T-helper 1 cell (primary cell): Measurements from ENCODE around the gene PLEKHH1.

Source experiments
- DNase-seq, 5 donors: peaks; one replicate each; pipeline ENCODE4 v3.0.0-alpha.2; 2012 to 2020

Gene PLEKHH1

DNA sequence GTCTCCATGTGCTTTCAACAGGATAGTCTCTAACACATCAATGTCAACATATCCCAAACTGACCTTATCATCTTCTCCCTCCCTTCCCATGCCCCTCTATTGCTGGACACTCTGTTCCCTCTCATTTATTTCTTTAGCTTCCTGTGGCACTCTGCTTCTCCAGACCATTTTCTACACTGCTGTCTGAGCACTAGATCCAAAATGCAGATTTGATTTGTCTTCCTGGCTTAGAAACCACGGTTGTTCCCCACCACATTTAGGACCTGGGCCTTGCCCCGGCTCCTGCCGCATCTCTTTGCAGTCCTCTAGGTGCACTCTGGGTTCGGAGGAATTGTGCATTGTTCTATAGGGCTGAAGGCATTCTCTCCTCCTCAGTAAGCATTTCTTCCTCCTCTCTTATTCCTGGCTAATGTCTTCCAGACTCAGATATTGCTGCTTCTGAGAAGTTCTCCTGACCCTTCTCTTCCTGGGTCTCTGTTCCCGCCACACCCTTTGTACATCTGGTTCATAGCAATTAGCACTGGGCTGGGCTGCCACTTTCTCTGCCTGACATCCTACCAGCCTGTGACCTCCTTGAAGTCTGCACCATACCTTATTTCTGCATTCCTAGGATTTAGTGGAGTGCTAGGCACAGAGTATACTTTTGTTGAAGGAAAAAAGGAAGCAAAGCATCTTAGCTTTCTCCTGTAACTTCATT lies 100.5 kb downstream of the PLEKHH1 start:
- no peak for DNase-seq

DNA sequence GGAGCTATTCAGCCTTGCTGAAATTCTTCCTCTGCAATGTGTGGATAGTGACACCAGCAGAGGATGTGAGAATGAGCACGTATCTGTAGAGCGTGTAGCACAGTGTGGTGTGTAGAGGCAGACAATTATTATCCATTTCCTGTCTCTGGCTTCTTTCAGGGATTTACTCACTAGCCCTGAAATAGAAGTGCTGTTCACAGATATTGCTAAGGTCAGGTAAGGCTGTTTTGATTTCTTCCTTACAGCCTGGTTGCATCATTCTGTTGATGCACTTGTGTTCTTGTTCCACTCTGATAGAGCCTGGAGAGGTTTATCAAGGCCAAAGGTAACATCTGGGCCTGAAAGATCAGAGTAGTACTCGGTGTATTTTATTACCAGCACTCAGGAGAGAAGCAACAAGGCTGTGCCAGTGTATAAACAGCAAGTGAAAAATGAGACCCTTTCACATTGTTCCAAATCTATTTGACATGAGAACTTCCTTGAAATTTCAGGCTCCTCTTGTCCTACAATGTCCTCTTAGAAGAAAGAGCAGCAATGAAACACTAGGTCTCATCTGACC lies 103.3 kb downstream of the PLEKHH1 start:
- peak in 1 of 5 donors; percentile 37 for DNase-seq

DNA sequence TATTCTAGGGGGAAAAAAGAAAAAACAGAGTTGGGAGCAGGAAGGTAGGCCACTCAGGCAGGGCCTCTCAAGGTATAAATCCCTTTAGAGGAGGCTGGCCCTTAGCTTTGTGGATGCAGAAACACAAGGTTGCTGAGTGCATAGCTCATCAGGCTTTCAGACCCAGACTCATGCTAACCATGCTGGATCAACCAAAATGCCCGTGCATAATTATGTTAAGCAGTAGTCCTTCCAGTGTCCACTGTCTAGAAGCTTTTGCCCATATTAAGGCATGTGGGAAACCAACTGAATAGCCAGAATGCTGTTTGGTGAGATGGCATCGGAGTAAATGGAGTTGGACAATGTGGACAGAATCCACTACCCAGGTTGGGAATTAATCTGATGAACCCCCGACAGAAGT lies 105.6 kb downstream of the PLEKHH1 start:
- DNase-seq: no peak
